Adrenal gland (tissue), 5 donors: Measurements from ENCODE around the gene THRA.

Experiments used
- CTCF ChIP-seq, 6 experiments: fragments of 450-650 bp in 4 of 6; fragments of 200-600 bp in 2 of 6; sonication (generic) in 1 of 6; IDR thresholded peaks; 1 replicate in 5 of 6; 2 replicates in 1 of 6; pipeline versions ENCODE4 v1.5.1 to v1.8.0; 2016 to 2021; ENCODE audit warnings: antibody characterized with exemption in 6 of 6, mild to moderate bottlenecking in 2 of 6, moderate library complexity in 1 of 6
- POLR2A ChIP-seq, 2 donors: fragments of 450-650 bp; IDR thresholded peaks; one replicate each; pipeline ENCODE4 v1.6.1; 2017; ENCODE audit warnings: antibody characterized with exemption in 2 of 2, mild to moderate bottlenecking in 2 of 2, moderate library complexity in 1 of 2
- donor health status: DM: no; HTN: no; CAD: no.

- TF ChIP-seq CTCF (IDR thresholded peaks at IDR 0.05) (no peak), POLR2A (IDR thresholded peaks at IDR 0.05) (no peak)
Measured at GRCh38 chr17:40106760-40107521, 44.2 kb downstream of the THRA start.
